ENCODE data around the gene RLF.
A peak's percentile ranks its signal among the peaks of the same experiment; 100 is the strongest.

Gene RLF

GRCh38 chr1:40133839-40134238 is 27.3 kb upstream of the RLF start:
- TF ChIP-seq CTCF (conservative IDR thresholded peaks at IDR 0.05), result 0 out of 2 replicates have a peak, but pooled peaks have one; percentile 10

GRCh38 chr1:40140211-40140973 is 20.8 kb upstream of the RLF start:
- H3K27ac ChIP-seq, result peak overlapping the region; percentile 66
- no peak for TF ChIP-seq CTCF (conservative IDR thresholded peaks at IDR 0.05)

More at GRCh38 chr1:40133839-40134238, 27.3 kb upstream of the RLF start:
- H3K27ac ChIP-seq, result no peak overlapping the region

- H3K27ac ChIP-seq, result peak overlapping the region; percentile 66; the same call in 1 of the 2 replicates
- no peak for TF ChIP-seq CTCF (conservative IDR thresholded peaks at IDR 0.05)
Observed at GRCh38 chr1:40141878-40142535, 19.2 kb upstream of the RLF start.

- peak; percentile 80 for TF ChIP-seq CTCF (conservative IDR thresholded peaks at IDR 0.05)
- H3K27ac ChIP-seq, result peak overlapping the region; percentile 2; the same call in 1 of the 2 replicates
Observed at GRCh38 chr1:40143891-40144575, 17.2 kb upstream of the RLF start.

- no peak overlapping the region for H3K27ac ChIP-seq
- no peak for TF ChIP-seq CTCF (conservative IDR thresholded peaks at IDR 0.05)
Observed at GRCh38 chr1:40151457-40152079, 9.6 kb upstream of the RLF start.

GRCh38 chr1:40153073-40153770 is 8.0 kb upstream of the RLF start:
- no peak overlapping the region for H3K27ac ChIP-seq

More at GRCh38 chr1:40153073-40153770, 8.0 kb upstream of the RLF start:
- TF ChIP-seq CTCF (conservative IDR thresholded peaks at IDR 0.05), result peak; percentile 85

All from VCaP (cell line).